Upper lobe of left lung (tissue), 6 donors: ENCODE results near the gene ZNF616. TPM values are rescaled to one million over a fixed set of nuclear protein-coding genes. Genes with fewer than 3 reads are reported as not detected.
A peak's percentile ranks its signal among the peaks of the same experiment; 100 is the strongest.
"Not testable (repeated sequence)": the region's sequence is repeated elsewhere in the genome, so short reads cannot be mapped to it uniquely, and the experiment has no call there.

Source experiments
- ATAC-seq, 2 donors: fragments of 200-7000 bp; cut with Tn5 transposase; one replicate each; pipeline ENCODE4 v1.9.1; 2022; ENCODE audit warnings: mild to moderate bottlenecking in 2 of 2, moderate library complexity in 2 of 2; ENCODE audit not compliant: low FRiP score in 2 of 2
- DNase-seq, 2 donors: peaks; one replicate each; pipeline ENCODE4 v3.0.0-alpha.2; 2019 to 2020
- H3K27ac ChIP-seq, 4 donors: fragments of 200-600 bp; sonication (generic); one replicate each; pipeline ENCODE4 v1.5.1; 2016 to 2019
- H3K27me3 ChIP-seq, 4 donors: fragments of 200-600 bp; sonication (generic); one replicate each; pipeline ENCODE4 v1.5.1; 2017 to 2019
- H3K36me3 ChIP-seq, 4 donors: fragments of 200-600 bp; sonication (generic); one replicate each; pipeline ENCODE4 v1.5.1; 2016 to 2019
- H3K4me1 ChIP-seq, 4 donors: fragments of 200-600 bp; sonication (generic); one replicate each; pipeline ENCODE4 v1.5.1; 2018 to 2019
- H3K4me3 ChIP-seq, 4 donors: fragments of 200-600 bp; sonication (generic); one replicate each; pipeline ENCODE4 v1.5.1; 2017 to 2019; ENCODE audit warnings: mild to moderate bottlenecking in 2 of 4, moderate library complexity in 1 of 4
- H3K9me3 ChIP-seq, 4 donors: fragments of 200-600 bp; sonication (generic); one replicate each; pipeline ENCODE4 v1.5.1; 2018 to 2019
- EP300 ChIP-seq, 4 donors: sonication (generic); formaldehyde crosslinking; IDR thresholded peaks; one replicate each; pipeline ENCODE4 v1.5.1; 2017; ENCODE audit warnings: antibody characterized with exemption in 4 of 4, control low read depth in 2 of 4
- POLR2A ChIP-seq, 4 donors: fragments of 450-650 bp; IDR thresholded peaks; one replicate each; pipeline ENCODE4 v1.5.1; 2016 to 2017; ENCODE audit warnings: antibody characterized with exemption in 4 of 4, mild to moderate bottlenecking in 2 of 4
- POLR2AphosphoS5 ChIP-seq, 2 donors: sonication (generic); formaldehyde crosslinking; IDR thresholded peaks; one replicate each; pipeline ENCODE4 v1.5.1; 2017; ENCODE audit warnings: antibody characterized with exemption in 2 of 2
- WGBS, 2 donors: methylation state at CpG; one replicate each; pipeline ENCODE4 v1.1.5; 2017 to 2018; 5-methylcytosine and 5-hydroxymethylcytosine counted together
- total RNA-seq, 6 donors: library from RNA; depleted of rRNA in 4 of 6; stranded (reverse); fragments of >200 nt in 4 of 6; gene quantifications; one replicate each; pipeline versions ENCODE4 v1.1.0 to v1.2.1, GENCODE V29; 2016 to 2021
- TF ChIP-seq, protein P1 (sequence below), 6 experiments: fragments of 450-650 bp in 4 of 6; fragments of 200-600 bp in 2 of 6; sonication (generic) in 2 of 6; IDR thresholded peaks; one replicate each; pipeline ENCODE4 v1.5.1; 2016 to 2019; ENCODE audit warnings: antibody characterized with exemption in 6 of 6
- donor health status: DM: no; HTN: no; CAD: no; lungs with moderate emphysema.
- donor health status: DM: no; HTN: yes; CAD: no; lungs with severe emphysema.

ZNF616 gene
- total RNA-seq, 6 donors from 2014 or later = 2.2 to 19.9 (median 10.2) TPM

- H3K9me3 ChIP-seq = peaks cover 0 to 46% (median 39%) of the 10 kb centered on the region in 4 donors
- no peaks in the 10 kb centered on the region for H3K36me3 ChIP-seq
- 88 to 94% methylated on average over 2 of the region's 2 CpGs for WGBS, 2 donors
- no peak overlapping the region for H3K27ac ChIP-seq
- ATAC-seq (no peak), DNase-seq (no peak)
- no peaks in the 10 kb centered on the region for H3K27me3 ChIP-seq
- H3K4me3 ChIP-seq = no peak overlapping the region
- H3K4me1 ChIP-seq = peaks cover 0 to 4% (median 3%) of the 10 kb centered on the region in 4 donors
- TF ChIP-seq EP300 (IDR thresholded peaks at IDR 0.05) = no peak
- no peak for TF ChIP-seq POLR2A (IDR thresholded peaks at IDR 0.05)
- no peak for TF ChIP-seq POLR2AphosphoS5 (IDR thresholded peaks at IDR 0.05)
- TF ChIP-seq, protein P1, sequence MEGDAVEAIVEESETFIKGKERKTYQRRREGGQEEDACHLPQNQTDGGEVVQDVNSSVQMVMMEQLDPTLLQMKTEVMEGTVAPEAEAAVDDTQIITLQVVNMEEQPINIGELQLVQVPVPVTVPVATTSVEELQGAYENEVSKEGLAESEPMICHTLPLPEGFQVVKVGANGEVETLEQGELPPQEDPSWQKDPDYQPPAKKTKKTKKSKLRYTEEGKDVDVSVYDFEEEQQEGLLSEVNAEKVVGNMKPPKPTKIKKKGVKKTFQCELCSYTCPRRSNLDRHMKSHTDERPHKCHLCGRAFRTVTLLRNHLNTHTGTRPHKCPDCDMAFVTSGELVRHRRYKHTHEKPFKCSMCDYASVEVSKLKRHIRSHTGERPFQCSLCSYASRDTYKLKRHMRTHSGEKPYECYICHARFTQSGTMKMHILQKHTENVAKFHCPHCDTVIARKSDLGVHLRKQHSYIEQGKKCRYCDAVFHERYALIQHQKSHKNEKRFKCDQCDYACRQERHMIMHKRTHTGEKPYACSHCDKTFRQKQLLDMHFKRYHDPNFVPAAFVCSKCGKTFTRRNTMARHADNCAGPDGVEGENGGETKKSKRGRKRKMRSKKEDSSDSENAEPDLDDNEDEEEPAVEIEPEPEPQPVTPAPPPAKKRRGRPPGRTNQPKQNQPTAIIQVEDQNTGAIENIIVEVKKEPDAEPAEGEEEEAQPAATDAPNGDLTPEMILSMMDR (IDR thresholded peaks at IDR 0.05) = no peak
These were observed 40.1 kb downstream of the ZNF616 start for GRCh38 chr19:52099497-52100138.

DNA sequence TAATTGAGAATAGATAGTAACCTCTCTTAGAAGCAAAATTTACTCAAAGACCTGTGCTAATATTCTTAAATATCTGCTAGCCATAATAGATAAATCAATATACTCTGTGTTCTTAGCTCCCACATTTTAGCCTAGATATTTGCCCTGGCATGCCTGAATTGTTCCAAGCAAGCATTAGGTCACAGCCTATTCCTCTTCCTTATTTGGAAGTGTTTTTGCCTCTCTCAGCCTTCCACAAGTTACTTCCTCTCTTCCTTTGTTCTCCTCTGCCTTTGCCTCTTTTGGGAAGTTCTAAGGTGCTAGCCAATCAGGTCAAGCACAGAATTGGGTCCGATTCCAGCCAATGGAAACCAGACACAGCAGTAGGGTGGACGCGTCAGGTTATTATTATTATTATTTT lies 43.3 kb downstream of the ZNF616 start:
- not testable (repeated sequence) for H3K4me3 ChIP-seq, ATAC-seq, H3K27me3 ChIP-seq, H3K27ac ChIP-seq, DNase-seq
- H3K4me1 ChIP-seq = peaks cover 11 to 29% (median 16%) of the 10 kb centered on the region in 4 donors
- 77 to 79% methylated on average over 3 of the region's 3 CpGs for WGBS, 2 donors
- peaks cover 4 to 19% (median 12%) of the 10 kb centered on the region in 4 donors for H3K36me3 ChIP-seq
- H3K9me3 ChIP-seq = peaks cover 0 to 39% (median 30%) of the 10 kb centered on the region in 4 donors

DNA sequence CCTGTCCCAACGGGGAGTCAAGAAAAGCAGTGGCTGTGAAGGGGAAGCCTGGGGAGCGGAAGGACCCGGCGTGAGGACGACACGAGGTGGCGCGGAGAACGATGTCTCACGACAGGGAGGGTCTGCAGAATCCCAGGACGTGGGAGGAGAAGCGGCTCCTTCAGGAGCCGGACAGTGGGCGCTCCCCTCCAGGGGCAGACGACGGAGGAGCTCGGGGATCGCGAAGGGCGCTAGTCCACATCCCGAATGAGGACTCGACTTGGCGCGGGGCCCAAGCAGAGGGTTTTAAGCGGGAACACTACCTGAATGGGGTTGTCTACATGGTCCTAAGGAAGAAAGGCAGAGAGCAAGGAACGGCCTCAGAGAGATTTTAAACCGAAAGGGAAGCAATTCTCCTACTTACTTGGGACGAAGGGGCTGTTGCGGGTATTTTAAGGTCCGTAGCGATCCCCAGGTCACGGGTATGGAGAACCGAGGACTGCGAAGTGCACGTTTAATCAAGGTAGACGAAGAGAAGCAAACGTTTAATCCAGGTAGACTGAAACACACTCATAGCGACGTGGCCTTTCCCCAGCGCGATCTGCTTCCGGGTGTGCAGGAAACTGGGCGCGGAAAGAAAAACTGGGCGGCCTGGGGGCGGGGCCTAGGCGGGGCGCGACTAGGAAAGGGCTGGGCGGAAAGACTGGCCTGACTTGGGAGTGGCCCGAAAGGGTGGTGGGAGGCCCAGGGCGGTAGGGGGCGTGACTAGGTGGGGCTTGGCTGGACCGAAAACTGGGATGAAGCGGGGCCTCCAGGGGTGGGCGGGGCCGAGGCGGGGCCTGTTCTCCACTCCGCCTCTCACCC lies 44.3 kb downstream of the ZNF616 start, which contains the start of gene ZNF841:
TSS of gene ZNF841 (minus strand) at position 594 of the 843 bp plus-strand sequence. CDS start 10,964 bp downstream, outside the sequence.
- peak; percentile 99 for ATAC-seq
- Histone ChIP-seq H3K4me3 (peak within 1 kb of the TSS; percentile 84 to 95 (median 86)), H3K27ac (peak within 1 kb of the TSS; percentile 75 to 86 (median 82)), H3K36me3 (peaks cover 4 to 24% (median 16%) of the 10 kb centered on the region in 4 donors), H3K4me1 (peaks cover 11 to 29% (median 16%) of the 10 kb centered on the region in 4 donors), H3K9me3 (peaks cover 4 to 48% (median 32%) of the 10 kb centered on the region in 4 donors), H3K27me3 (no peaks in the 10 kb centered on the region)
- peak; percentile 91 to 99 for DNase-seq
- peak; percentile 69 to 83 for TF ChIP-seq POLR2AphosphoS5 (IDR thresholded peaks at IDR 0.05)
- peak in 3 of 4 donors; percentile 53 to 73 (median 67) for TF ChIP-seq POLR2A (IDR thresholded peaks at IDR 0.05)
- TF ChIP-seq, protein P1 (IDR thresholded peaks at IDR 0.05) = peak in 1 of 6 experiments; percentile 13
- no peak for TF ChIP-seq EP300 (IDR thresholded peaks at IDR 0.05)
- WGBS, 2 donors = 1 to 2% methylated on average over 53 of the region's 59 CpGs

DNA sequence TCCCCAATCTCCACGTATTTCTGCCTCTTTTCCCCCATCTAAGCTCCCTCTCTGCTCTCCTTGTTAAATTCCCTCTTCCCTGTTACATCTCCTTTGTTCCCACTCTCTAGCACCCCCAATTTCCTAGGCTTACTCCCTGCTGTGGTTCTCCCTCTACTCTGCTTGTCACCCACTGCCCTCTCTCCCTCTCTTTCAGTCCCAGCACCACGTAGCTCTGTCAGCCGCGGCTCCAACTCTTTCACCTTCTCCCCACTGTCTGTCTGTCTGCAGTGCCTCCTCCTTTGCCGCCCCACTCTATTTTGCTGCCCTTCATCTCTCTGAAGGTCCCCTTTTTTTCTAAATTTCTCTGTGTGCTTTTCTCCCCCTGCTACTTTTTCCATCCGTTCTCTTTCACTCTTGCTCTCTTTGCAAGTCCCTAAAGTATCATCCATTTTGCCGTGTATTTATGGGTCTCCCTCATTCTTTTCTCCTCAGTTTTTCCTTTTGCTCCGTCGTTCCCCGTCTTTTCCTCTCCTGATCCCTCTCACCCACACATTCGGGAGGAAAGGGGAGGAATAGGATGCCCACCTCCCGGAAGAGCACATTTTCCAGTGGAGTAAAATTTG lies 45.1 kb downstream of the ZNF616 start:
- ATAC-seq = no peak
- no peak for TF ChIP-seq POLR2A (IDR thresholded peaks at IDR 0.05)
- TF ChIP-seq, protein P1 (IDR thresholded peaks at IDR 0.05) = no peak
- no peak for TF ChIP-seq POLR2AphosphoS5 (IDR thresholded peaks at IDR 0.05)
- TF ChIP-seq EP300 (IDR thresholded peaks at IDR 0.05) = no peak
- Histone ChIP-seq H3K9me3 (peaks cover 4 to 51% (median 38%) of the 10 kb centered on the region in 4 donors), H3K27me3 (no peaks in the 10 kb centered on the region), H3K4me3 (peak overlapping the region; percentile 84 to 95 (median 86)), H3K4me1 (peaks cover 11 to 29% (median 16%) of the 10 kb centered on the region in 4 donors), H3K36me3 (peaks cover 4 to 32% (median 23%) of the 10 kb centered on the region in 4 donors), H3K27ac (peak overlapping the region; percentile 75 to 86 (median 82))
- DNase-seq = no peak
- WGBS, 2 donors = 8 to 17% methylated on average over 12 of the region's 12 CpGs

- Histone ChIP-seq H3K9me3 (peaks cover 4 to 60% (median 33%) of the 10 kb centered on the region in 4 donors), H3K4me1 (no peaks in the 10 kb centered on the region), H3K4me3 (no peak overlapping the region), H3K27ac (no peak overlapping the region), H3K36me3 (peaks cover 5 to 96% (median 67%) of the 10 kb centered on the region in 4 donors), H3K27me3 (no peaks in the 10 kb centered on the region)
- ATAC-seq = no peak
- no peak for DNase-seq
- TF ChIP-seq POLR2A (IDR thresholded peaks at IDR 0.05) (no peak), EP300 (IDR thresholded peaks at IDR 0.05) (no peak), POLR2AphosphoS5 (IDR thresholded peaks at IDR 0.05) (no peak)
- TF ChIP-seq, protein P1 (IDR thresholded peaks at IDR 0.05) = no peak
These were observed 53.3 kb downstream of the ZNF616 start for GRCh38 chr19:52086481-52086880.
